ENCODE measurements around the gene PNPLA7.
A peak's percentile ranks its signal among the peaks of the same experiment; 100 is the strongest.

PNPLA7 gene

GRCh38 chr9:137492464-137493363 lies 57.5 kb downstream of the PNPLA7 start:
- peak in 1 of 2 experiments; percentile 9 for DNase-seq

GRCh38 chr9:137491735-137492432 lies 58.3 kb downstream of the PNPLA7 start:
- DNase-seq = no peak

- DNase-seq = no peak
Observed at GRCh38 chr9:137490532-137491186, 59.5 kb downstream of the PNPLA7 start.

- DNase-seq = no peak
Observed at GRCh38 chr9:137488906-137489305, 61.3 kb downstream of the PNPLA7 start.

- no peak for DNase-seq
Observed at GRCh38 chr9:137488327-137488653, 61.9 kb downstream of the PNPLA7 start.

GRCh38 chr9:137487454-137488326 lies 62.5 kb downstream of the PNPLA7 start:
- DNase-seq = no peak

DNA sequence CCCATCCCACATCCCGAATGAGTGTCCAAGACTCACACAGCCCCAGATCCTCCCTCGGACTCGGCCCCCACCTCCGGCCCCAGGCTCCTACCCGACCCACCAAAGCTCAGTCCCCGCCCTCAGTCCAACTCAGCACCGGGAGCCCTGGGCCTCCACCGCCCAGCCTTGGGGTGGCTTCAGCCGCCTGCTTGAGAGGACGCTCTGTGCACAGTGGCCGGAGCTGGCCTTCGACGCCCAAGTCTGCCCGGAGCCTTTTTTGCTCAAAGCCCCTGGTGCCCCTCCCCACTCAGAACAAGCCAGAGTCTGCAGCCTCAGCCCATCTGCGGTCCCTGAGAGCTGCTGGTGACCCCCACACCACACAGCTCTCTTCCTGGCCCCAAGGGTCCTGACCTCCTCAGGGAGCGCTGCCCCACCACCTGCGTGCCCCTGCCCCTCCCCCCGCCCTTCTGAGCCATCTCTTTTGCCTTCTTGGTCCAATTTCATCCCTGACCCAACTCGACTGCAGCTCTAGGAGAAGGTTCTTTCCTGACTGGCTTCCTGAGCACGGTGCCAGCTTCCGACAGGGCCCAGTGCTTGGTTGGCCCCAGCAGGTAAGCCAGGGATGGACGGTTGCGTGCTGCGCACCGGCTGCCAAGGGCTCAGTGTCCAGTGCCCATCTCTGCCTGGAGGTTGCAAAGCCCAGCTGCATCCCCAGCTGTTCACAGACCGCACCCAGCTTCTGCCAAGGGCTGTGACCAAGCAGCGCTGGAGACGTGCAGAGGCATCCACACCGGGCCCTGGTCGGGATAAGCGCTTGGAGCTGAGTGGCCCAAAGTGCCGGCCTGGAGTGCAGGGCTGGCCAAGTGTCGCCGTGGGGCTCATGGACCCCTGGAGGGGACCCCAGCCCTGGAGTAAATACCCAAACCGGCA lies 63.4 kb downstream of the PNPLA7 start:
- no peak for DNase-seq

- no peak for DNase-seq
Observed at GRCh38 chr9:137486141-137486490, 64.1 kb downstream of the PNPLA7 start.

- DNase-seq = no peak
Observed at GRCh38 chr9:137485343-137486140, 64.7 kb downstream of the PNPLA7 start.

DNA sequence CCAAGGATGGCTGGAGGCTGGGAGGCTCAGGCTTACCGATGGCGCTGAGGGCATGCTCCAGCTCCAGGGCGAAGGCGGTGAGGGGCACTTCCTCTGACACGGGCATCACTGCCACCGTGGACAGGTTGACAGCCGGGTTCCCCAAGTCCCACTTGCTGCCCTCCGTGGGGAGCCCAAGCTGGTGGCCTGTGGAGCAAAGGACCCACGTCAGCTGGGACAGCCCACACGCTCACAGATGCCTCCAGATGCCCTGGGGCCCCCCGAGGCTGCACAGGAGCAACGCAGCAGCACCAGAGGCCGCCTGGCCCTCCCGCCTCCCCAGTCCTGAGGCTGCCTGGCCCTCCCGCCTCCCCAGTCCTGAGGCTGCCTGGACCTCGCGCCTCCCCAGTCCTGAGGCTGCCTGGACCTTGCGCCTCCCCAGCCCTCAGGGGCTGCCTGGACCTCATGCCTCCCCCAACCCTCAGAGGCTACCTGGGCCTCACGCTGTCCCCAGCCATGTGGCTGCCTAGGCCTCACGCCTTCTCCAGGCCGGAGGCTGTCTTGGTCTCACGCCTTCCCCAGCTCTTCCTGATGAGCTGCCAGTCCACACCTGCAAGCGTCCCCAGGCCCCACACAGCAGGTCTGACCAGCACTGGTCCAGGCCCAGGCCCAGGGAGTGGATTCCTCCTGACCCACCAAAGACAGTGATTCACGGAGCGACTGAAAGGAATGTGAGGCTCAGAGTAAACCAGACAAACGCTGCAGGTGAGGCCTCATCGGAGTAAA lies 65.5 kb downstream of the PNPLA7 start:
- no peak for DNase-seq

- DNase-seq = no peak
Observed at GRCh38 chr9:137482094-137482781, 68.0 kb downstream of the PNPLA7 start.

GRCh38 chr9:137480686-137481683 lies 69.2 kb downstream of the PNPLA7 start:
- no peak for DNase-seq

GRCh38 chr9:137479892-137480685 lies 70.1 kb downstream of the PNPLA7 start:
- DNase-seq = no peak

DNA sequence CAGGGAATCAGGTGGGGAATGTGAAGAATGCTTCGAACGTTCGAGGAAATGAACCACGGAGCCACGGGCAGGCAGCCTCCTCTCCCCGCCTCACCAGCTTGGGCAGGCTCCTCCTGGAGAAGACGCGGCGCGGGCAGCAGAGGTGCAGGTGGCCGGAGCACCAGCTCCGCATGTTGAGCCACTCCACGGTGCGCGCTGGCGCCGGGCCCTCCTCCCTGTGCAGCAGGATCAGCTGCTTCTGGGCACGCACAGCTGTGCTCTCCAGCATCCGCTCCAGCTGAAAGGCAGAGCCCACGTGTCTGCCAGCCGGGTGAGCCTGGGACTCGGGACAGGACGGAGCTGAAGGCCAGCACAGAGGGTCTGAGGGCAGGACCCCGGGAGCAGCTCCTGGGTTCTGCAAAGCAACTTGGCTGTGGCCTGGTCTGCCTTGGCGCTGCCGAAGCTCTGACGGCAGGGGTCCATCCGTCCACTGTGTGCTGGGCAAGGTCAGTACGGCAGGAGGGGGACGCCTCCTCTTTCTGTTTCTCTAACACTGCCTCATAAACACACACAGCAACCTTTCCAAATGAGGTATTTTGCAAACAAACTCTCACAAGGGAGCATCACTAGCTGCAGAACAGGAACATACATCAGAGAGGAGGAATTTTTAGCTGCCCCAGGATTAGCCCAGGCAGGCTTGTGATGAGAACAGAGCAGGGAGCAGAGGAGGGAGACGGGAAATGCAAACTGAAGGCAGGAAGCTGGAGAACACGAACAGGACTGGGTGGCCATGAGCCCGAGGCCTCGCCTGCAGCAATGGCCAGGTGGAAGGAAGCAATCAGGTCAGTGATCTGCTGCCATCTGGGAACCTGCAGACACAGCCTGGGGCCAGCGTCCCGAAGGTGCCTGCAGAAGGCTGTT lies 71.0 kb downstream of the PNPLA7 start:
- DNase-seq = no peak

GRCh38 chr9:137478613-137478961 lies 71.6 kb downstream of the PNPLA7 start:
- no peak for DNase-seq
